BJ (cell line): Measurements from ENCODE around the gene APOBEC3H. TPM values are rescaled to one million over a fixed set of nuclear protein-coding genes. Genes with fewer than 3 reads are reported as not detected.
A peak's percentile ranks its signal among the peaks of the same experiment; 100 is the strongest.

Experiments used
- CTCF ChIA-PET: fragments of 350-600 bp; formaldehyde crosslinking; extraction: SDS; loops from one replicate; lab custom pipeline; 2021; ENCODE audit warnings: antibody characterized with exemption, inconsistent platforms; lab: Yijun Ruan, JAX
- POLR2A ChIA-PET: fragments of 300-600 bp; sonication (Branson Sonifier 250); formaldehyde crosslinking; extraction: SDS; loops from one replicate; lab custom pipeline; 2021; ENCODE audit warnings: antibody characterized with exemption; lab: Charles Lee
- DNase-seq: peaks from one replicate; pipeline ENCODE4 v3.0.0-alpha.2; 2011; ENCODE audit warnings: low read depth
- H3K27me3 ChIP-seq: 2 replicates; pipeline ENCODE4 v1.6.0; 2011; ENCODE audit warnings: low read length; ENCODE audit not compliant: control insufficient read depth, insufficient read depth
- H3K36me3 ChIP-seq: 2 replicates; pipeline ENCODE4 v1.5.1; 2011; ENCODE audit warnings: low read length; ENCODE audit not compliant: control insufficient read depth, insufficient read depth
- H3K4me3 ChIP-seq: 2 replicates; pipeline ENCODE4 v1.5.1; 2011; ENCODE audit warnings: low read depth, mild to moderate bottlenecking, control low read depth, low read length
- polyA plus RNA-seq: library from polyadenylated mRNA; depleted of rRNA; stranded (reverse); fragments of >200 nt; gene quantifications from 2 replicates; pipeline ENCODE4 v1.2.3, GENCODE V29; 2011
- TF ChIP-seq, protein P1 (sequence below): IDR thresholded peaks from 2 replicates; pipeline ENCODE4 v1.5.1; 2011; ENCODE audit warnings: low read depth, mild to moderate bottlenecking, control low read depth, inconsistent platforms, low read length, moderate library complexity; ENCODE audit not compliant: insufficient read depth

Gene APOBEC3H
- polyA plus RNA-seq, 1 experiment = 0.10 TPM

DNA sequence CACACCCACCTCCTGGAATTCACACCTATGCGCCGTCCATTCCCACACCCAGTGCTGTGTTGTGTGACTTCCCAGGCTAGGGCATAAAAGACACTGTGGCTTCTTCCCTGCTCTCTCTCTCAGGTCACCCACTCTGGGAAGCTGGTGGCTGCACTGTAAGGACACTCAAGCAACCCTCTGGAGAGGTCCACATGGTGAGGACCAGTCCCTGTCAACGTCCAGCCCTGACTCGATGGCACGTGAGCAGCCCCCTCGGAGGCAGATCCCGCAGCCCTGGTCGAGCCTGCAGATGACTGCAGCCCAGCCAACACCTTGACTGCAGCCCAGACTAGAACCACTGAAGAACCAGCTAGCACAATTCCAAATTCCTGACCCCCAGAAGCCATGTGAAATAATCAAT is 39.3 kb downstream of the APOBEC3H start:
- H3K27me3 ChIP-seq = no peaks in the 10 kb centered on the region
- TF ChIP-seq, protein P1, sequence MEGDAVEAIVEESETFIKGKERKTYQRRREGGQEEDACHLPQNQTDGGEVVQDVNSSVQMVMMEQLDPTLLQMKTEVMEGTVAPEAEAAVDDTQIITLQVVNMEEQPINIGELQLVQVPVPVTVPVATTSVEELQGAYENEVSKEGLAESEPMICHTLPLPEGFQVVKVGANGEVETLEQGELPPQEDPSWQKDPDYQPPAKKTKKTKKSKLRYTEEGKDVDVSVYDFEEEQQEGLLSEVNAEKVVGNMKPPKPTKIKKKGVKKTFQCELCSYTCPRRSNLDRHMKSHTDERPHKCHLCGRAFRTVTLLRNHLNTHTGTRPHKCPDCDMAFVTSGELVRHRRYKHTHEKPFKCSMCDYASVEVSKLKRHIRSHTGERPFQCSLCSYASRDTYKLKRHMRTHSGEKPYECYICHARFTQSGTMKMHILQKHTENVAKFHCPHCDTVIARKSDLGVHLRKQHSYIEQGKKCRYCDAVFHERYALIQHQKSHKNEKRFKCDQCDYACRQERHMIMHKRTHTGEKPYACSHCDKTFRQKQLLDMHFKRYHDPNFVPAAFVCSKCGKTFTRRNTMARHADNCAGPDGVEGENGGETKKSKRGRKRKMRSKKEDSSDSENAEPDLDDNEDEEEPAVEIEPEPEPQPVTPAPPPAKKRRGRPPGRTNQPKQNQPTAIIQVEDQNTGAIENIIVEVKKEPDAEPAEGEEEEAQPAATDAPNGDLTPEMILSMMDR = no peak
- DNase-seq = no peak
- ChIA-PET CTCF (interaction anchor here (1.2 to 3.5 kb wide), 4 partner anchors 15 to 282 kb away, joined by 3 to 11 read pairs (median 5); no protein-coding TSS in a partner anchor), POLR2A (no interaction called here)
- H3K36me3 ChIP-seq = no peaks in the 10 kb centered on the region; the same call in 1 of the 2 replicates
- no peak overlapping the region for H3K4me3 ChIP-seq

DNA sequence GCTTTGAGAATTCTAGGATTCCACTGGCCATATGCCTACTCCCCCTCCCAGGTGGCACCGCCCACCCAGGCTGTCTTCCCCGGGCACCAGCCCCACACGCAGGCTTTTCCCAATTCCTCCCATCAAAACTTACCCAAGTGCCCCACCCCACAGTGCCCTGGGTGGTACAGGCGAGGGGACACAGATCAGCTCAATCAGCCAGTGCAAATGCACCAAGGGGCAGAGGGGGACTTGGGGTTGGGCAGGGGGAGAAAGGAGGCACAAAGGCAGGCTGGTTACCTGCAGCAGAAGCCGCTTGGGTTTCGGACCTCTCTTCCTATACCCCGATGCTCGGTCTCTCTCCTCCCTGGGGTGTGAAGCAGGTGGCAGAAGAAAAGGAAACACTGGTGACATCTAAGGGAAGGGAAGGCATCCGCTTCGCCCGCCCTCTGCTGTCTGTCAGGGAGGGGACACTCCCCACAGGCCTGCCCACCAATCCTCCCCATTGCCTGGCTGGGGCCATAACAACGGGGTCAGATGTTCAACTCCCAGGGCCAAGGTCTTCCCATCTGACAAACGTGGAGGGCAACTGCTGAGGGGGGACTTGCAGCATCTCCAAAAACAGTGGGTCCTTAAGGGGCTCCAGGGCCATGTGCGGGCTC is 41.4 kb downstream of the APOBEC3H start:
- TF ChIP-seq, protein P1 = no peak
- H3K36me3 ChIP-seq = no peaks in the 10 kb centered on the region; the same call in 1 of the 2 replicates
- no peak for DNase-seq
- POLR2A ChIA-PET = no interaction called here
- H3K4me3 ChIP-seq = no peak overlapping the region
- CTCF ChIA-PET = interaction anchor here (0.6 to 0.7 kb wide), 3 partner anchors 11 to 1446 kb away, joined by 3 to 4 read pairs (median 3); no protein-coding TSS in a partner anchor
- no peaks in the 10 kb centered on the region for H3K27me3 ChIP-seq

DNA sequence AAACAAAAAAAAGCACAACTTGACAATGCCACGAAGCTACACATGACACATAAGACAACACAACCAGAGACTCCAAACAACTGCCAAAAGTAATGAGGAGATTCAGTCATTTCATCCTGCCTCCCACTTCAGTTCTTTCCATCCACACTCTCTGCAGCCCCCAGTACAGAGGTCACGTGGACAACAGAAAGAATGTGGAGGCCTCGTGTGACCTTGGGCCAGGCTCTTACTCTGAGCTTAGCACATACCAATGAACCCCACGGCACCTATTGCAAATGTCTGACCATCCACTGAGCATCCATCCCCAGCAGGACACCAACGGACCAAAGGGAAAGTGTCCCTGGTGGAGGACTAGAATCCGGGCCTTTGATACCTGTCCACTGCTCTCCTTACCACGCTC is 42.9 kb downstream of the APOBEC3H start:
- no peaks in the 10 kb centered on the region; the same call in 1 of the 2 replicates for H3K36me3 ChIP-seq
- H3K27me3 ChIP-seq = no peaks in the 10 kb centered on the region
- no peak for DNase-seq
- ChIA-PET POLR2A (interaction anchor here (0.5 kb wide), 1 partner anchor 98 kb away, joined by 16 read pairs; no protein-coding TSS in a partner anchor), CTCF (no interaction called here)
- no peak overlapping the region for H3K4me3 ChIP-seq
- TF ChIP-seq, protein P1 = no peak

DNA sequence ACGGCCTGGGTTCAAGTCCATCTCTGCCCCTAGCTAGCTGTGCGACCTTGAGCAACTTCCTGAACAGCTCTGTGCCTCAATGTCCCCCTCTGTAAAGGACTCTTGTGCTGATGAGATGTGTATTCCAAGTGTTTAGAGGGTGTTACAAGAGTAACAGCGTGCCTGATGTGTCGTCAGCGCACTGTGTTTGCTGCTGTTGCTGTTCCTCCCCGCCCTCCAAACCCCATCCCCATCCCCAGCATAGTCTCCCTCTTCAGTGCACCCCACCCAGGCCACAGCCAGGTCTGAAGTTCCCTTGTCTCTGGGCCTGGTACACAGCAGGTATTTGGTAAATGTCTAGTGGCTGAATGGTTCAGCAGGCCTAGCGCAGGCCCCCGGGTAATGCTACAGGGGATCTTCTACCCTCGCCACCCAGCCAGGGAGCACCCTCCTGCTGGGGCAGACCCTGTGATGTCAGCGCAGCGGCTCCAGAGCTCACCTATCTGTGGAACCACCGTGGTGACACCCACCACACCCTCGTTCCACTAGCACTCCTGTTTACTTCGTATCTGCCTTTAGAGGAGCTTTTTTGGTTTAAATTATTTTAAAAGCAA is 45.1 kb downstream of the APOBEC3H start:
- ChIA-PET CTCF (interaction anchor here (1.0 to 1.8 kb wide), 4 partner anchors 174 to 272 kb away, joined by 3 to 6 read pairs (median 4); partner anchors contain the start of gene CBX6), POLR2A (no interaction called here)
- Histone ChIP-seq H3K4me3 (no peak overlapping the region), H3K27me3 (no peaks in the 10 kb centered on the region), H3K36me3 (no peaks in the 10 kb centered on the region; the same call in 1 of the 2 replicates)
- DNase-seq = no peak
- TF ChIP-seq, protein P1 = no peak

DNA sequence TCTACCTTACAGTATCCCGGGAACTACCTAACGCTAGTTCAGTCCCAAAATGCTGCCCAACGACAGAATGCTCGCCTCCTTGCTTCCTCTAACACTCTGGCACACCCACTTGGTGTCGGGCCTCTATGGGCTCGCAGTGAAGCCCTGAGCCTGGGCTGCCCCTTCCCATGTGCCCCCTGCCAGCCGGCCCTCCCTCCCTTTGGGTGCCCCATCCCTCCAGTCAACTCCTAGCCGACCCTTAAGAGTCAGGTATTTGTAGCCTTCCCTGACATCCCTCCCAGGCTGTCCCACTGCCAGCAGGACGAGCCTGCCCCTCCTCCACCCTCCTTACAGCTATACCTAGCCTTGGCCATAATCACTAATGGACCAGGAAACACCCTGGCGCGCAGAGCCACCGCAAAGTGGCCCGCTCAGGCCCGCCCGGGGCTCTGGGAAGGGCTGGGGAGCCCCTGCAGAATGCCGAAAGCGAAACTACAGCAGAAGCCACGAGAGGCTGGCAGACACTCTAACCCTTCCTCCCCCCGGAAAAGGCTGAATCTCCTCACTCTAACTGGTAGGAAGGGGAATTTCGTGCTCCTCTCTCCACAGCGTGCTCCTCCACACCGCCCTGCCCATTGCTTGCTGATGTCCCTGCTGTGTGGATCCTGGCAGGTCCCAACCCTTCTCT is 47.2 kb downstream of the APOBEC3H start:
- Histone ChIP-seq H3K27me3 (no peaks in the 10 kb centered on the region), H3K36me3 (peaks cover 4% of the 10 kb centered on the region), H3K4me3 (peak overlapping the region; percentile 98)
- no peak for DNase-seq
- ChIA-PET POLR2A (no interaction called here), CTCF (interaction anchor here (1.3 kb wide), 1 partner anchor 27 kb away, joined by 3 read pairs; no protein-coding TSS in a partner anchor)
- TF ChIP-seq, protein P1 = no peak
